ENCODE data around the gene TRAF3.

- TF ChIP-seq POLR2A (IDR thresholded peaks at IDR 0.05; ENCODE audit: low read length) (no peak), GATA1 (IDR thresholded peaks at IDR 0.05; ENCODE audit: low read depth, low read length) (no peak)
These were observed 41.0 kb downstream of the TRAF3 start for GRCh38 chr14:102817942-102818940.
